Measurements from ENCODE around the gene KCNT1. TPM values are rescaled to one million over a fixed set of nuclear protein-coding genes. Genes with fewer than 3 reads are reported as not detected.

Gene KCNT1
- polyA plus RNA-seq, 1 donor: 0.25 TPM

DNA sequence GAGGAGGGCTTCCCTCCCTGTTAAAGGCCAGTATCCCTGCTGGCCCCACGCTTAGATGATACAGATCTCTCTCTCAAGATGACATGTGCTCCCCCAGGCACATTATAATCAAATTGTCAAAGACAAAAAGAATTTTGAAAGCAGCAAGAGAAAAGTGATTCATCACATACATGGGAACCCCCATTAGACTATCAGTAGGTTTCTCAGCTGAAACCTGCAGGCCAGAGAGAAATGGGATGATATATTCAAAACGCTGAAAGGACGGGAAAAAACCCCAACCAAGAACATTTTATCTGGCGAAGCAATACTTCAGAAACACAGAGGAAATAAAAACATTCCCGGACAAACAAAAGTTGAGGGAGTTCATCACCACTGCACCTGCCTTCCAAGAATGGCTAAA, 126.7 kb downstream of the KCNT1 start:
- no peak for DNase-seq
- 100% methylated on average over 3 of the region's 5 CpGs for WGBS (ENCODE audit: insufficient coverage, low lambda C conversion rate)
- Histone ChIP-seq H3K36me3 (ENCODE audit: control insufficient read depth, insufficient read depth, low read length) (peaks cover 12% of the 10 kb centered on the region), H3K9me3 (ENCODE audit: control insufficient read depth, low read depth, low read length) (peaks cover 11% of the 10 kb centered on the region), H3K4me3 (ENCODE audit: low read length) (no peak overlapping the region), H3K27me3 (ENCODE audit: control insufficient read depth, insufficient read depth, low read length) (no peaks in the 10 kb centered on the region), H3K27ac (ENCODE audit: low read length) (no peak overlapping the region), H3K4me1 (ENCODE audit: control insufficient read depth, insufficient read depth, low read length) (no peaks in the 10 kb centered on the region)

- Histone ChIP-seq H3K9me3 (ENCODE audit: control insufficient read depth, low read depth, low read length) (peaks cover 11% of the 10 kb centered on the region), H3K27ac (ENCODE audit: low read length) (no peak overlapping the region), H3K27me3 (ENCODE audit: control insufficient read depth, insufficient read depth, low read length) (no peaks in the 10 kb centered on the region), H3K4me3 (ENCODE audit: low read length) (no peak overlapping the region), H3K4me1 (ENCODE audit: control insufficient read depth, insufficient read depth, low read length) (no peaks in the 10 kb centered on the region), H3K36me3 (ENCODE audit: control insufficient read depth, insufficient read depth, low read length) (peaks cover 8% of the 10 kb centered on the region)
- 100% methylated on average over 1 of the region's 1 CpG for whole genome bisulfite sequencing (ENCODE audit: insufficient coverage, low lambda C conversion rate)
- DNase-seq: no peak
Observed at GRCh38 chr9:135830496-135830895, 128.5 kb downstream of the KCNT1 start.

DNA sequence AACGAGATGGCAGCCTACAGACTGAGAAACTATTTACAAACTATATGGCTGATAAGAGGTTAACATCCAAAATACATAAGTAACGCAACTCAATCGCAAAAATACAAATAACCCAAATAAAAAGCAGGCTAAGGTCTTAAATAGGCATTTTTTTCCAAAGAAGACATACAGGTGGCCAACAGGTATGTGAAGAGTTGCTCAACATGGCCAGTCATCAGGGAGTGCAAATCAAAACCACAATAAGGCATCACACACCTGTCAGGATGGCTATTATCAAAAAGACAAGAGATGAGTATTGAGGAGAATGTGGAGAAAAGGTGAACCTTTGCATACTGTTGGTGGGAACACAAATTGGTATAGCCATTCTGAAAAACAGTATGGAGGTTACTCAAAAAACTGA, 131.9 kb downstream of the KCNT1 start:
- Histone ChIP-seq H3K4me3 (ENCODE audit: low read length) (no peak overlapping the region), H3K27me3 (ENCODE audit: control insufficient read depth, insufficient read depth, low read length) (no peaks in the 10 kb centered on the region), H3K27ac (ENCODE audit: low read length) (no peak overlapping the region), H3K9me3 (ENCODE audit: control insufficient read depth, low read depth, low read length) (peaks cover 13% of the 10 kb centered on the region), H3K4me1 (ENCODE audit: control insufficient read depth, insufficient read depth, low read length) (no peaks in the 10 kb centered on the region), H3K36me3 (ENCODE audit: control insufficient read depth, insufficient read depth, low read length) (no peaks in the 10 kb centered on the region)
- WGBS (ENCODE audit: insufficient coverage, low lambda C conversion rate): no CpG with 5 or more reads among the region's 3 CpGs
- DNase-seq: no peak

DNA sequence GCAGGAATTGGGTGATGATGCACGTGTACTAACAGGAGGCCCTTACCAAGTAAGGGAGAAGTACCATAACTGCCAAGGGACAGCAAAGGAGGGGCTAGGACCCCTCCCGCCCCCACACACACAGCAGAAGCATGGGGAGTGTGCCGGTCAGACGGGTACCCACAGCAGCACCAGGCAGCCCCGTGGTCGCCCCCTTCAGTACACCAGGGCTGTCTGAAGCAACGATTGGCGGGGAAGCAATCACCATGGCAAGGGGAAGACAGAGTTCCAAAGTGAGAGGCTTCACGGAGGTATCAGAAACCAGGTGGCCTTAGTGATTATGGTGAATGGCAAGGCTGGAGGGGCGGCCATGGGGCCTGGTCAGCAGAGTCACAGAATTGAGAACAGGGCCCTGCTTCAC, 133.1 kb downstream of the KCNT1 start:
- Histone ChIP-seq H3K27ac (ENCODE audit: low read length) (no peak overlapping the region), H3K27me3 (ENCODE audit: control insufficient read depth, insufficient read depth, low read length) (no peaks in the 10 kb centered on the region), H3K4me3 (ENCODE audit: low read length) (no peak overlapping the region), H3K9me3 (ENCODE audit: control insufficient read depth, low read depth, low read length) (peaks cover 6% of the 10 kb centered on the region), H3K36me3 (ENCODE audit: control insufficient read depth, insufficient read depth, low read length) (no peaks in the 10 kb centered on the region), H3K4me1 (ENCODE audit: control insufficient read depth, insufficient read depth, low read length) (no peaks in the 10 kb centered on the region)
- no peak for DNase-seq
- no CpG with 5 or more reads among the region's 10 CpGs for WGBS (ENCODE audit: insufficient coverage, low lambda C conversion rate)

- Histone ChIP-seq H3K27ac (ENCODE audit: low read length) (no peak overlapping the region), H3K4me3 (ENCODE audit: low read length) (no peak overlapping the region), H3K27me3 (ENCODE audit: control insufficient read depth, insufficient read depth, low read length) (no peaks in the 10 kb centered on the region), H3K9me3 (ENCODE audit: control insufficient read depth, low read depth, low read length) (peaks cover 6% of the 10 kb centered on the region), H3K36me3 (ENCODE audit: control insufficient read depth, insufficient read depth, low read length) (peaks cover 9% of the 10 kb centered on the region), H3K4me1 (ENCODE audit: control insufficient read depth, insufficient read depth, low read length) (no peaks in the 10 kb centered on the region)
- no peak for DNase-seq
- no CpG with 5 or more reads among the region's 11 CpGs for WGBS (ENCODE audit: insufficient coverage, low lambda C conversion rate)
Observed at GRCh38 chr9:135839516-135839915, 137.5 kb downstream of the KCNT1 start.

GRCh38 chr9:135840107-135840506, 138.1 kb downstream of the KCNT1 start:
- WGBS (ENCODE audit: insufficient coverage, low lambda C conversion rate): no CpG with 5 or more reads among the region's 9 CpGs
- Histone ChIP-seq H3K27ac (ENCODE audit: low read length) (no peak overlapping the region), H3K27me3 (ENCODE audit: control insufficient read depth, insufficient read depth, low read length) (no peaks in the 10 kb centered on the region), H3K36me3 (ENCODE audit: control insufficient read depth, insufficient read depth, low read length) (peaks cover 9% of the 10 kb centered on the region), H3K4me1 (ENCODE audit: control insufficient read depth, insufficient read depth, low read length) (no peaks in the 10 kb centered on the region), H3K4me3 (ENCODE audit: low read length) (no peak overlapping the region), H3K9me3 (ENCODE audit: control insufficient read depth, low read depth, low read length) (peaks cover 6% of the 10 kb centered on the region)
- DNase-seq: no peak

GRCh38 chr9:135840539-135840938, 138.6 kb downstream of the KCNT1 start:
- no peak for DNase-seq
- H3K27ac ChIP-seq (ENCODE audit: low read length): no peak overlapping the region
- H3K9me3 ChIP-seq (ENCODE audit: control insufficient read depth, low read depth, low read length): peaks cover 6% of the 10 kb centered on the region
- WGBS (ENCODE audit: insufficient coverage, low lambda C conversion rate): no CpG with 5 or more reads among the region's 7 CpGs
- no peaks in the 10 kb centered on the region for H3K27me3 ChIP-seq (ENCODE audit: control insufficient read depth, insufficient read depth, low read length)
- H3K4me1 ChIP-seq (ENCODE audit: control insufficient read depth, insufficient read depth, low read length): no peaks in the 10 kb centered on the region
- peaks cover 9% of the 10 kb centered on the region for H3K36me3 ChIP-seq (ENCODE audit: control insufficient read depth, insufficient read depth, low read length)
- no peak overlapping the region for H3K4me3 ChIP-seq (ENCODE audit: low read length)

Other genes with a start within 250 kb of the KCNT1 start
- gene PPP1R26, start 222.4 kb upstream of the KCNT1 start, polyA plus RNA-seq: 15.3 TPM
- 46.9 TPM for gene MRPS2, start 201.5 kb upstream of the KCNT1 start, polyA plus RNA-seq
- 0.09 TPM for gene LCN1, start 180.7 kb upstream of the KCNT1 start, polyA plus RNA-seq
- gene OBP2A, start 156.1 kb upstream of the KCNT1 start, polyA plus RNA-seq: not detected
- 0.09 TPM for gene PAEP, start 140.4 kb upstream of the KCNT1 start, polyA plus RNA-seq
- gene GLT6D1, start 62.6 kb upstream of the KCNT1 start, polyA plus RNA-seq: not detected
- gene LCN9, start 38.9 kb upstream of the KCNT1 start, polyA plus RNA-seq: not detected
- not detected for gene SOHLH1, start 2.7 kb upstream of the KCNT1 start, polyA plus RNA-seq
- 9.8 TPM for gene CAMSAP1, start 205.4 kb downstream of the KCNT1 start, polyA plus RNA-seq